Measurements from ENCODE around the gene PPA1. TPM values are rescaled to one million over a fixed set of nuclear protein-coding genes. Genes with fewer than 3 reads are reported as not detected.

Gene PPA1
- total and polyA plus RNA-seq, 2 experiments from 2014 or later, result 105 to 110 TPM

DNA sequence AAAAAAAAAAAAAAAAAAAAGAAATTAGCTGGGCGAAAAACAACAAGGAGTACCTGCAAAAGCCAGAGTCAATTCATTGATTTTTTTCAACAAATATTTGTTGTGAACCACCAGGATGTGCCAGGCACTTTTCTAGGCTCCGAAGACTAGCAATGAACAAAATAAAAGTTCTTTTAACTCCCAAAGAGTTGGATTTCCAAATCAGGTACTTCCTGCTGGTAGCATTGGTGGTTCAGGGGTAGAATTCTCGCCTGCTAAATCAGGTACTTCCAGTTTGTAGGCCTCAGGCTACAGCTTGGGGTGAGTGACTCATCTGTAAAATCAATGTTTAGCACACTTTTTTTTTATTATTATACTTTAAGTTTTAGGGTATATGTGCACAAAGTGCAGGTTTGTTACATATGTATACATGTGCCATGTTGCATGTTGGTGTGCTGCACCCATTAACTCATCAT, 10.9 kb downstream of the PPA1 start:
- Histone ChIP-seq H3F3A (ENCODE audit: insufficient read depth) (peaks cover 8% of the 10 kb centered on the region; the same call in 1 of the 2 replicates), H3K9ac (no peak overlapping the region), H3K79me2 (ENCODE audit: insufficient read depth) (peaks cover 36% of the 10 kb centered on the region), H3K27me3 (replicated peaks; ENCODE audit: insufficient read depth) (no peaks in the 10 kb centered on the region), H2AFZ (no peak overlapping the region), H4K20me1 (ENCODE audit: insufficient read depth) (no peaks in the 10 kb centered on the region), H3K4me2 (ENCODE audit: unreplicated experiment) (no peak overlapping the region), H3K36me3 (ENCODE audit: low read depth) (peaks cover 16% of the 10 kb centered on the region; the same call in 1 of the 2 replicates), H3K9me2 (ENCODE audit: insufficient read depth) (no peaks in the 10 kb centered on the region), H3K27ac (no peak overlapping the region), H3K9me3 (ENCODE audit: low read depth) (no peaks in the 10 kb centered on the region), H3K4me1 (ENCODE audit: insufficient read depth) (0 out of 2 replicates have a peak, but pooled peaks cover 4% of the 10 kb centered on the region), H3K4me3 (no peak overlapping the region)
- 48 to 66% methylated on average over 3 of the region's 3 CpGs for WGBS, 2 experiments (ENCODE audit: low coverage in 1 of 2, low lambda C conversion rate in 2 of 2, missing lambda C conversion rate in 2 of 2)
- TF ChIP-seq EZH2 (IDR thresholded peaks at IDR 0.05; ENCODE audit: insufficient read depth, poor library complexity, severe bottlenecking), result no peak
- TF ChIP-seq EZH2phosphoT487 (IDR thresholded peaks at IDR 0.05; ENCODE audit: insufficient read depth, low read depth), result no peak
- peak; percentile 39 for DNase-seq
- in situ Hi-C loops (cut with MboI), result no loop called here

DNA sequence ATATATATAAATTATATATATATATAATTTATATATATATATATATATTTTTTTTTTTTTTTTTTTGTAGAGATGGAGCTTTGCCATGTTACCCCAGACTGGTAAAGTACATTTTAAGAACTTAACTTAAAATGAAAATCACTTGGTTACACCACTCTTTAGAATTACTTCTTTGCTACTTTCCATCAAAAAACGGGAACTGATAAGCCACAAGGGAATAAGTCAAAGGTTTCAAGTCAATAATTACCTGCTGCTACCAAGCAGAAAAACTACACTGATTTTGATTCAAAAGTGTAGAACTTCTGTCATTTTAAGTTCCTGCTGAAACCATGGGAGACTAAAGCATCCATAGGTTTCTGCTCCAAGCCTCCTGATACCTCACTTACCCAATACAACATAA, 12.2 kb downstream of the PPA1 start:
- Histone ChIP-seq H4K20me1 (ENCODE audit: insufficient read depth) (no peaks in the 10 kb centered on the region), H3K27me3 (replicated peaks; ENCODE audit: insufficient read depth) (no peaks in the 10 kb centered on the region), H3K36me3 (ENCODE audit: low read depth) (peaks cover 18% of the 10 kb centered on the region; the same call in 1 of the 2 replicates), H3K4me3 (no peak overlapping the region), H3K9me2 (ENCODE audit: insufficient read depth) (no peaks in the 10 kb centered on the region), H2AFZ (0 out of 2 replicates have a peak overlapping the region, but pooled peaks have one; percentile 12), H3K9me3 (ENCODE audit: low read depth) (no peaks in the 10 kb centered on the region), H3K79me2 (ENCODE audit: insufficient read depth) (peaks cover 23% of the 10 kb centered on the region), H3K9ac (no peak overlapping the region), H3K27ac (no peak overlapping the region), H3K4me1 (ENCODE audit: insufficient read depth) (0 out of 2 replicates have a peak, but pooled peaks cover 4% of the 10 kb centered on the region), H3K4me2 (ENCODE audit: unreplicated experiment) (no peak overlapping the region), H3F3A (ENCODE audit: insufficient read depth) (peaks cover 8% of the 10 kb centered on the region; the same call in 1 of the 2 replicates)
- 0% methylated on average over 1 of the region's 1 CpG for WGBS, 2 experiments (ENCODE audit: low coverage in 1 of 2, low lambda C conversion rate in 2 of 2, missing lambda C conversion rate in 2 of 2)
- in situ Hi-C loops (cut with MboI), result no loop called here
- DNase-seq, result no peak
- no peak for TF ChIP-seq EZH2phosphoT487 (IDR thresholded peaks at IDR 0.05; ENCODE audit: insufficient read depth, low read depth)
- no peak for TF ChIP-seq EZH2 (IDR thresholded peaks at IDR 0.05; ENCODE audit: insufficient read depth, poor library complexity, severe bottlenecking)

DNA sequence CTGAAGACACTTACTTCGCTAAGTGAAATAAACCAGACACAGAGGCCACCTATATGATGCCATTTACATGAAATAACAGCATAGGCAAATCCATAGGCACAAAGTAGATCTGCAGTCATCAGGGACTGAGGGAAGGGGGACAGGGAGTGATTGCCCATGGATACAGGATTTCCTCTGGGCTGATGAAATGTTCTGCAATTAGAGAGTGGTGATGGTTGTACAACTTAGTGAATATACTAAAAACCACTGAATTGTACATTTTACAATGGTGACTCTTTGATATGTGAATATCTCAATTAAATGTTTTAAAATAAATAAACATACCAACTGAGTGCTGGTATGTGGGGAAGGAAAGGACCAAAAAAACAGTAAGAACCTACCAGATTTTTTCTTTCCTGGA, 20.4 kb downstream of the PPA1 start:
- in situ Hi-C loops (cut with MboI), result no loop called here
- WGBS, 2 experiments (ENCODE audit: low coverage in 1 of 2, low lambda C conversion rate in 2 of 2, missing lambda C conversion rate in 2 of 2), result 97 to 100% methylated on average over 1 of the region's 1 CpG
- H3K79me2 ChIP-seq (ENCODE audit: insufficient read depth), result no peaks in the 10 kb centered on the region
- H3K4me1 ChIP-seq (ENCODE audit: insufficient read depth), result 0 out of 2 replicates have a peak, but pooled peaks cover 8% of the 10 kb centered on the region
- H3K9me2 ChIP-seq (ENCODE audit: insufficient read depth), result no peaks in the 10 kb centered on the region
- DNase-seq, result peak; percentile 46
- H3K27ac ChIP-seq, result peak overlapping the region; percentile 6; the same call in 1 of the 2 replicates
- H3K4me2 ChIP-seq (ENCODE audit: unreplicated experiment), result no peak overlapping the region
- no peak overlapping the region for H3K4me3 ChIP-seq
- H3K36me3 ChIP-seq (ENCODE audit: low read depth), result peaks cover 38% of the 10 kb centered on the region
- no peaks in the 10 kb centered on the region for H3K27me3 ChIP-seq (replicated peaks; ENCODE audit: insufficient read depth)
- H4K20me1 ChIP-seq (ENCODE audit: insufficient read depth), result no peaks in the 10 kb centered on the region
- H3F3A ChIP-seq (ENCODE audit: insufficient read depth), result 0 out of 2 replicates have a peak, but pooled peaks cover 3% of the 10 kb centered on the region
- no peak overlapping the region for H3K9ac ChIP-seq
- no peaks in the 10 kb centered on the region for H3K9me3 ChIP-seq (ENCODE audit: low read depth)
- no peak for TF ChIP-seq EZH2 (IDR thresholded peaks at IDR 0.05; ENCODE audit: insufficient read depth, poor library complexity, severe bottlenecking)
- TF ChIP-seq EZH2phosphoT487 (IDR thresholded peaks at IDR 0.05; ENCODE audit: insufficient read depth, low read depth), result no peak
- H2AFZ ChIP-seq, result no peak overlapping the region

GRCh38 chr10:70212277-70212676, 21.0 kb downstream of the PPA1 start:
- H3K9me2 ChIP-seq (ENCODE audit: insufficient read depth), result no peaks in the 10 kb centered on the region
- no peaks in the 10 kb centered on the region for H3K79me2 ChIP-seq (ENCODE audit: insufficient read depth)
- H3K4me1 ChIP-seq (ENCODE audit: insufficient read depth), result 0 out of 2 replicates have a peak, but pooled peaks cover 8% of the 10 kb centered on the region
- no peak overlapping the region for H3K27ac ChIP-seq
- H3K4me3 ChIP-seq, result no peak overlapping the region
- no peak for DNase-seq
- no peak overlapping the region for H3K9ac ChIP-seq
- no peaks in the 10 kb centered on the region for H3K27me3 ChIP-seq (replicated peaks; ENCODE audit: insufficient read depth)
- H3K36me3 ChIP-seq (ENCODE audit: low read depth), result peaks cover 32% of the 10 kb centered on the region
- TF ChIP-seq EZH2phosphoT487 (IDR thresholded peaks at IDR 0.05; ENCODE audit: insufficient read depth, low read depth), result no peak
- in situ Hi-C loops (cut with MboI), result no loop called here
- 0 out of 2 replicates have a peak, but pooled peaks cover 3% of the 10 kb centered on the region for H3F3A ChIP-seq (ENCODE audit: insufficient read depth)
- no peak overlapping the region for H2AFZ ChIP-seq
- no peaks in the 10 kb centered on the region for H3K9me3 ChIP-seq (ENCODE audit: low read depth)
- no peaks in the 10 kb centered on the region for H4K20me1 ChIP-seq (ENCODE audit: insufficient read depth)
- H3K4me2 ChIP-seq (ENCODE audit: unreplicated experiment), result no peak overlapping the region

DNA sequence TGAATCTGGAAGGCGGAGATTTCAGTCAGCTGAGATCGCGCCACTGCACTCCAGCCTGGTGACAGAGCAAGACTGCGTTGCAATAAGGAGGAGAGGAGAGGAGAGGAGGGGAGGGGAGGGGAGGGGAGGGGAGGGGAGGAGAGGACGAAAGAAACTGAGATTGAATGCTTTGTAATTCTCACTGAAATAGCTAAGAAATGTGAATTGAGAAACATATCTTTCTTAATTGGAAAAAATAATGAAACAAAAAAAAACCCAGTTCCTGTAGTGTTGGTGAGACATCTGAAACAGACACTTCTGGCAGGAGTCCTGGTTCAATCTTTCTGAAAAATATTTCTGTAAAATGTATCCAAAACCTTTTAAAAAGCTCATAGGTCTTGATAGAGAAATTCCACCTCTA, 26.5 kb downstream of the PPA1 start:
- H3K4me3 ChIP-seq, result no peak overlapping the region
- H3K9me2 ChIP-seq (ENCODE audit: insufficient read depth), result no peaks in the 10 kb centered on the region
- H3K4me2 ChIP-seq (ENCODE audit: unreplicated experiment), result no peak overlapping the region
- 94 to 96% methylated on average over 4 to 5 of the region's 5 CpGs for WGBS, 2 experiments (ENCODE audit: low coverage in 1 of 2, low lambda C conversion rate in 2 of 2, missing lambda C conversion rate in 2 of 2)
- H3K9ac ChIP-seq, result no peak overlapping the region
- H3K36me3 ChIP-seq (ENCODE audit: low read depth), result peaks cover 49% of the 10 kb centered on the region
- no peak for DNase-seq
- no peaks in the 10 kb centered on the region for H3F3A ChIP-seq (ENCODE audit: insufficient read depth)
- no peaks in the 10 kb centered on the region for H3K4me1 ChIP-seq (ENCODE audit: insufficient read depth)
- no peaks in the 10 kb centered on the region for H3K79me2 ChIP-seq (ENCODE audit: insufficient read depth)
- H3K27ac ChIP-seq, result no peak overlapping the region
- H3K9me3 ChIP-seq (ENCODE audit: low read depth), result no peaks in the 10 kb centered on the region
- H4K20me1 ChIP-seq (ENCODE audit: insufficient read depth), result no peaks in the 10 kb centered on the region
- in situ Hi-C loops (cut with MboI), result no loop called here
- no peak for TF ChIP-seq EZH2 (IDR thresholded peaks at IDR 0.05; ENCODE audit: insufficient read depth, poor library complexity, severe bottlenecking)
- TF ChIP-seq EZH2phosphoT487 (IDR thresholded peaks at IDR 0.05; ENCODE audit: insufficient read depth, low read depth), result no peak
- no peaks in the 10 kb centered on the region for H3K27me3 ChIP-seq (replicated peaks; ENCODE audit: insufficient read depth)
- H2AFZ ChIP-seq, result no peak overlapping the region

Measured in GM23248 (cell line).